Epithelial cell of alveolus of lung (primary cell): ENCODE results near the gene FGF4. TPM values are rescaled to one million over a fixed set of nuclear protein-coding genes. Genes with fewer than 3 reads are reported as not detected.

Experiments used
- total RNA-seq: library from RNA; depleted of rRNA; stranded (reverse); fragments of >200 nt; gene quantifications from 2 replicates; pipeline ENCODE4 v1.2.1, GENCODE V29; 2015

Gene FGF4, protein sequence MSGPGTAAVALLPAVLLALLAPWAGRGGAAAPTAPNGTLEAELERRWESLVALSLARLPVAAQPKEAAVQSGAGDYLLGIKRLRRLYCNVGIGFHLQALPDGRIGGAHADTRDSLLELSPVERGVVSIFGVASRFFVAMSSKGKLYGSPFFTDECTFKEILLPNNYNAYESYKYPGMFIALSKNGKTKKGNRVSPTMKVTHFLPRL
- total RNA-seq = not detected in 2 replicates

DNA sequence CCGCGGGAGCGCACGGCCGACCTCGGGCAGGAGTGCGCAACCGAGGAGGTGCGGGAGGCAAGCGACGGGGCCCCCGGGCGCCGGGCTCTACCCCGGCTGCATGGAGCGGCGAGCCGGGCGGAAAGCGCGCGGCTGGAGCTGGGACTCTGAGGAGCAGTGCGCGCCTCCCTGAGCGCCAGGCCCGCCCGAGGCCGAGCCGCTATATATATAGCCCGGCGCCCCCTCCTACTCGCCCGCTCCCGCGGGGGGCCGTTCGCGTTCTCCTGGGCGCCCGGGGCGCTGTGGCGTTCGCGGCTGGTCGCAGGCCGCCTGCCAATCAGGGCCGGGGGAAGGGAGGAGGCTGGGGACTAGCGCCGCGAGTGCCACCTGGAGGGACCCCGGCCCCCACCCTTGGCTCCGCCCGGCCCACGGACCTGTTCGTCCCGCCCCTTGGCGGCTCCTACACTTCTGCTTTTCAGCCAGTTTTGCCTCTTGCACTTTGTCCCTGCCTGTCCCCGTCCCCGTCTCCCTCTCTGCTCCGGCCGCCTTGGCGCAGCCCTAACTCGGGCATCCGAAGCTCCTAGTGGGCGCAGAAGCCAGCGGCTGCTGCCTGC, at the start of gene FGF4:
Gene FGF4 (minus strand): TSS at position 179 of the 593 bp plus-strand sequence. CDS start 257 bp downstream, outside the sequence.

DNA sequence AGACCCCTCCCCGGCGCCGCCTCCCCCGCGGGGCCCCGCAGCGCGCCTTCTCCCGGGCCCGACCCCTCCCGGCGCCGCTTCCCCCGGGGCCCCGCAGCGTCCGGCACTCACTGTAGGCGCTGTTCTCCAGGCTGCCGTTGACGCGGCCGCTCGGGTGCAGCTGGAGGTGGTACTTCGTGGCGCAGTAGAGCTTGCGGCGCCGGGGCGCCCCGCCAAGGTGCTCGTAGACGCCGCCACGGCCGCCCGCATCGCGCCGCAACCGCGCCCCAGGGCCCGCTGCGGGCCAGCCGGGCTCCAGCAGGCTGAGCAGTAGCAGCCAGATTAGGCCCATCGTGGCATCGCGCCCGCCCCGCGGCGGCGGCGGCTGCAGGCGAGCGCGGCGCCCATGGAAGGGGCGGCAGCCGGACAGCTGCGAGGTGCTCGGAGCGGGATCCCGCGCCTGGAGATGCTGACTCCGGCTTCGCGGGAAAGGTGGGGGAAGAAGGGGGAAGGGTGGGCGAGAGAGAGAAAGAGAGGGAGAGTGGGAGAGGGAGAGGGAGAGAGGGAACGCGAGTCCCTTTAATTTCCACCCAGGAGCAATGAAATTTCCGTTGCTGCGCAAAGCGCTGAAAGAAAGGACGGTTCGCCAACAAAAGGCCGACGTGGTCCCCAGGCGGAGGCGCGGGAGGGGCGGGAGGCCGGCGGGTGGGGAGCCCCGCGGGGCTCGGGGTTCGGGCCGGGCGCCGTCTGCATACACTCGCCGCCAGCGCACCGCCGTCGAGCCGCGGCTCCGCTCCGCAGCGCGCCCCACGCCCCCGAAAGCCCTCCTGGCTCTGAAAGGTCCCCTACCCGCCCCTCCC, 43.7 kb upstream of the FGF4 start, which contains the start of gene FGF3:
Gene FGF3 (minus strand): TSS at position 814 of the 839 bp plus-strand sequence. CDS start 483 bp downstream, at position 331.

Other genes starting within 250 kb of the FGF4 start
- gene CCND1, start 134.2 kb downstream of the FGF4 start, total RNA-seq = 73.4 and 349 TPM in 2 replicates
- 9.3 and 11.3 TPM in 2 replicates for gene LTO1, start 100.0 kb downstream of the FGF4 start, total RNA-seq
- under 0.01 TPM in 1 of 2 replicates, not detected in the other for gene FGF19, start 71.3 kb downstream of the FGF4 start, total RNA-seq
- not detected in 2 replicates for gene FGF3, start 44.1 kb upstream of the FGF4 start, total RNA-seq